Activated CD4-positive, alpha-beta memory T cell treated with anti-CD3 and anti-CD28 coated beads, Interleukin-2, amount 10 ng/mL, durations not matched to agents 7 days and 5 days (primary cell): Measurements from ENCODE around the gene IFIH1. TPM values are rescaled to one million over a fixed set of nuclear protein-coding genes. Genes with fewer than 3 reads are reported as not detected.

Experiments used
- CTCF ChIA-PET: fragments of 350-600 bp; sonication (Branson Sonifier 250); formaldehyde crosslinking; loops from one replicate; lab custom pipeline; 2021; ENCODE audit warnings: antibody characterized with exemption, inconsistent platforms; lab: Charles Lee
- POLR2A ChIA-PET: fragments of 350-600 bp; sonication (Branson Sonifier 250); formaldehyde crosslinking; loops from one replicate; lab custom pipeline; 2021; ENCODE audit warnings: antibody characterized with exemption; lab: Charles Lee
- DNase-seq: peaks from one replicate; pipeline ENCODE4 v3.0.0-alpha.2; 2020
- H3K27ac Mint-ChIP-seq: one replicate; pipeline ENCODE4 v1.8.0; 2021; ENCODE audit warnings: mild to moderate bottlenecking, mixed read lengths
- H3K27me3 Mint-ChIP-seq: one replicate; pipeline ENCODE4 v1.8.0; 2021; ENCODE audit warnings: mixed read lengths
- H3K36me3 Mint-ChIP-seq: one replicate; pipeline ENCODE4 v1.8.0; 2021; ENCODE audit warnings: low read depth, mixed read lengths
- H3K4me1 Mint-ChIP-seq: one replicate; pipeline ENCODE4 v1.8.0; 2021; ENCODE audit warnings: mixed read lengths
- H3K4me3 Mint-ChIP-seq: one replicate; pipeline ENCODE4 v1.8.0; 2021; ENCODE audit warnings: mild to moderate bottlenecking, mixed read lengths
- H3K9me3 Mint-ChIP-seq: one replicate; pipeline ENCODE4 v1.8.0; 2021; ENCODE audit warnings: mixed read lengths
- total RNA-seq, 2 experiments: library from RNA; stranded (reverse); gene quantifications; one replicate each; pipeline ENCODE4 v1.2.3, GENCODE V29; 2021

The IFIH1 gene
- total RNA-seq, 2 experiments from 2014 or later, result 63.9 to 66.9 TPM

DNA sequence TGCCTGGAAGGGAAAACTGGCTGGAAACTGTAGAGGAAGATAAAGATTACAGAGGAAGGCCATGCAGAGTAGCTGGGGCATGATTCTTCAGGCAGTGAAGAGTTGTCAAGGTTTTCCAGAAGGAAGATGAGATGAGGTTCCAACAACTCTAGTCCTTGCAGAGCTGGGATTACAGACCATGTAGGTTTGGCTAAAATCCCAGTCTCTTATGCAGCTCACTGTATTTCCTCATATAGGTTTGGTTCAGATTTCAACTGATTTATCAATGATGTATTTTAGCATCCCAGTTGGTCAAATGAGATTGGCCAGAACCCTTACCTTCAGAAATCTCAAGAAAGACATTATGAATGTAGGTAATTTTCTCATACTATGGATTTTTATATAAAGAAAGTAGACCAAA, 91.6 kb downstream of the IFIH1 start:
- Mint-ChIP-seq H3K27me3 (peaks cover 30% of the 10 kb centered on the region), H3K4me3 (no peak overlapping the region), H3K9me3 (no peaks in the 10 kb centered on the region), H3K4me1 (no peaks in the 10 kb centered on the region), H3K36me3 (no peaks in the 10 kb centered on the region), H3K27ac (no peak overlapping the region)
- POLR2A ChIA-PET, result no interaction called here
- CTCF ChIA-PET, result no interaction called here
- DNase-seq, result no peak

DNA sequence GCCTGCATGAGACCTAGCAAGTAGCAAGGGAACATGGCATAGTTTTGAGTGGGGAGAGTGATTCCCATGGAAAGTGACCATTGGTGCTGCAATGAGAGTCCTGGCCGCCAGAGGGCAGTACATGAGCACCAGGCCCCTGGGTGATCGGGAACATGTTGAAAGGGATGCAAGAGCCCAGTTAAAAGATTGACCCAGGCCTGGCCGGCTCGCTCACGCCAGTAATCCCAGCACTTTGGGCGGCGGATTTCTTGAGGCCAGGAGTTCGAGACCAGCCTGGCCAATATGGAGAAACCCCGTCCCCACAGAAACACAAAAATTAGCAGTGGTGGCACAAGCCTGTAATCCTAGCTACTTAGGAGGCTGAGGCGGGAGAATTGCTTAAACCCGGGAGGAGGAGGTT, 97.4 kb downstream of the IFIH1 start:
- Mint-ChIP-seq H3K9me3 (no peaks in the 10 kb centered on the region), H3K36me3 (no peaks in the 10 kb centered on the region), H3K27me3 (peaks cover 21% of the 10 kb centered on the region), H3K4me1 (no peaks in the 10 kb centered on the region), H3K4me3 (no peak overlapping the region), H3K27ac (no peak overlapping the region)
- DNase-seq, result peak; percentile 66
- ChIA-PET CTCF (interaction anchor here (0.8 to 5.1 kb wide), 36 partner anchors 9 to 291 kb away, joined by 3 to 159 read pairs (median 5); partner anchors contain the start of gene FAP), POLR2A (interaction anchor here (1.0 to 1.7 kb wide), 3 partner anchors 62 to 98 kb away, joined by 4 to 6 read pairs (median 4); partner anchors contain the start of gene IFIH1)

DNA sequence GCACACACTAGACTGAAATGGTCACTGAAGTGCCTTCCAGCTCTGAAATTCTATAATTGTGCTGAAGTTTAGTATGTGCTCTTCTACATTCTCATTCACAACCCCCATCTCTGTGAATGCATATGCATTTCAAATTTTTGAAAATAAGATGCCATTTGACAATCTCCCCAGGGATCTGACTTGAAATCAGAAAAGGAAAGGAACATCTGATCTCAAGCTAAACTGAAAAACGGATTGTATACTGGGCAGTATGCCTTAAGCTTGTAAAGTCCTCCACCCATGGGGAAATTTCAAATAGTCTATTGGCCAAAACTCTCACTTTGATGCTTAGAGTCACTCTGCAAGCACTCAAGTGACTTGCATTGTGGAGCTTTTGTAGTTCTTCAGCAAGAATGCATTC, 98.1 kb downstream of the IFIH1 start:
- ChIA-PET CTCF (interaction anchor here (0.8 to 5.1 kb wide), 26 partner anchors 9 to 121 kb away, joined by 3 to 159 read pairs (median 7); partner anchors contain the start of gene FAP), POLR2A (interaction anchor here (1.3 to 1.7 kb wide), 2 partner anchors 78 to 99 kb away, joined by 4 to 6 read pairs; partner anchors contain the start of gene IFIH1)
- no peak overlapping the region for H3K27ac Mint-ChIP-seq
- no peaks in the 10 kb centered on the region for H3K4me1 Mint-ChIP-seq
- peaks cover 21% of the 10 kb centered on the region for H3K27me3 Mint-ChIP-seq
- no peaks in the 10 kb centered on the region for H3K9me3 Mint-ChIP-seq
- H3K4me3 Mint-ChIP-seq, result no peak overlapping the region
- H3K36me3 Mint-ChIP-seq, result no peaks in the 10 kb centered on the region
- no peak for DNase-seq

DNA sequence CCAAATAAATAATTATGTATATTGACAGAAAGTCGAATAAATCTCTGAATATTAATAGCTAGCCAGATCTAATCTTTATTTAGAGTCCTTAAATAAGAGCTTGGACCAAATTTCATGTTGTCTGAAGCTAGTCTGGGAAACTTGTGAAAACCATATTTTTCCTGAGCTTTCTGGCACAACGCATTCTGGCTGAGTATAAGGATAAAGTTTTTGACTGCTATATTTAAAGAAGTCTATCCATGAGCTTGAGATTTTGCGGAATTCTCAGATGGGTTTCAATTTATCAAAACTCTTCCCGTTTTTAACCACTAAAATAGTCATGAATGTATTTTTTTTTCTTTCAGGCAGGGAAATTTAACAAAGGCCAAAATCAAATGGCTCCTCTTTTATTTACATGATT, 99.1 kb downstream of the IFIH1 start:
- no peak overlapping the region for H3K4me3 Mint-ChIP-seq
- POLR2A ChIA-PET, result no interaction called here
- H3K36me3 Mint-ChIP-seq, result no peaks in the 10 kb centered on the region
- H3K27me3 Mint-ChIP-seq, result peaks cover 16% of the 10 kb centered on the region
- no peaks in the 10 kb centered on the region for H3K9me3 Mint-ChIP-seq
- no peak overlapping the region for H3K27ac Mint-ChIP-seq
- H3K4me1 Mint-ChIP-seq, result no peaks in the 10 kb centered on the region
- no peak for DNase-seq
- CTCF ChIA-PET, result interaction anchor here (0.5 to 5.1 kb wide), 13 partner anchors 8 to 654 kb away, joined by 3 to 159 read pairs (median 11); partner anchors contain the start of gene FAP

DNA sequence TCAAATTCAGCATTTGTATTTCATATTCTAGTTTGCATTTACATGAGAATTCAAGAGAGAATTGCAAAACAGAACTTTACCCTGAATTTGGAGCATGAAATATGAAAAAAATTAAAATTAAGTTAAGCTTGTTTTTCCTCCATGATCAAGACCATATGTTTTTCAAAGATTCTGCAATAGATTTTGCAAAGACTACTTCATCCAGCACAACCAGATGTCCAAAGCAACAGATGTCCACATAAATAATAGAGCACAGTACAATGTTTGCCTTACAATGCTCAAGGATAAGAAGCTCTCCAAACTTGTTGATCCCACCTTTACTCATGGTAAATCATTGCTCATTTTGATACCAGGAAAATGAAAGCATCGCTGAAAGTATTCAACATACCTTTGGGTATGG, 100.9 kb downstream of the IFIH1 start:
- Mint-ChIP-seq H3K36me3 (no peaks in the 10 kb centered on the region), H3K9me3 (no peaks in the 10 kb centered on the region), H3K27me3 (peaks cover 9% of the 10 kb centered on the region), H3K27ac (no peak overlapping the region), H3K4me3 (no peak overlapping the region), H3K4me1 (no peaks in the 10 kb centered on the region)
- ChIA-PET POLR2A (no interaction called here), CTCF (interaction anchor here (0.6 kb wide), 1 partner anchor 80 kb away, joined by 5 read pairs; no protein-coding TSS in a partner anchor)
- no peak for DNase-seq

Other genes with a start within 250 kb of the IFIH1 start
- gene DPP4, start 244.5 kb downstream of the IFIH1 start, total RNA-seq, result 100 to 1,000 TPM; 122 to 126 TPM
- gene GCG, start 166.4 kb downstream of the IFIH1 start, total RNA-seq, result not detected
- not detected for gene FAP, start 75.2 kb downstream of the IFIH1 start, total RNA-seq
- gene GCA, start 25.4 kb upstream of the IFIH1 start, total RNA-seq, result 10 to 100 TPM; 15.4 to 17.0 TPM